GM23338 (cell line): ENCODE results near the gene ZBTB49.

Experiments
- CTCF ChIP-seq, 2 experiments: fragments of 200-600 bp in 1 of 2; sonication (generic) in 1 of 2; conservative IDR thresholded peaks; 2 replicates each; pipeline versions ENCODE4 v1.5.1 to v1.6.1; 2016 to 2017; ENCODE audit warnings: antibody characterized with exemption in 2 of 2, low read depth in 2 of 2, mild to moderate bottlenecking in 2 of 2, moderate library complexity in 1 of 2
- EZH2 ChIP-seq: fragments of 200-600 bp; sonication (generic); IDR thresholded peaks from one replicate; pipeline ENCODE4 v1.8.0; 2017; ENCODE audit warnings: antibody characterized with exemption, mild to moderate bottlenecking, low read depth; ENCODE audit not compliant: unreplicated experiment
- EZH2phosphoT487 ChIP-seq: fragments of 200-600 bp; sonication (generic); IDR thresholded peaks from one replicate; pipeline ENCODE4 v1.8.1; 2018; ENCODE audit warnings: antibody characterized with exemption; ENCODE audit not compliant: unreplicated experiment
- REST ChIP-seq: IDR thresholded peaks from one replicate; pipeline ENCODE4 v1.6.1; 2018; ENCODE audit warnings: antibody characterized with exemption; ENCODE audit not compliant: unreplicated experiment

- TF ChIP-seq CTCF (conservative IDR thresholded peaks at IDR 0.05; ENCODE audit: low read depth in 2 of 2) = no peak
- TF ChIP-seq REST = no peak
- TF ChIP-seq EZH2 = no peak
- TF ChIP-seq EZH2phosphoT487 = no peak
Observed at GRCh38 chr4:4326166-4326565, 36.1 kb downstream of the ZBTB49 start.
